CD14-positive monocyte (primary cell): ENCODE data around the gene EBF3. TPM values are rescaled to one million over a fixed set of nuclear protein-coding genes. Genes with fewer than 3 reads are reported as not detected.

Source experiments
- DNase-seq, 3 donors: peaks; one replicate each; pipeline ENCODE4 v3.0.0-alpha.2; 2011 to 2022
- H2AFZ ChIP-seq: 2 replicates; pipeline ENCODE4 v1.6.0; 2012; ENCODE audit warnings: mild to moderate bottlenecking, low read depth, low read length, inconsistent platforms; ENCODE audit not compliant: insufficient read depth, poor library complexity, severe bottlenecking
- H3K27ac ChIP-seq, 2 donors: 1 replicate in 1 of 2; 2 replicates in 1 of 2; pipeline ENCODE4 v1.5.1; 2012 to 2013; ENCODE audit warnings: low read length in 2 of 2, control low read depth in 1 of 2, inconsistent platforms in 1 of 2, low read depth in 1 of 2, mild to moderate bottlenecking in 1 of 2
- H3K27me3 ChIP-seq, 2 donors: one replicate each; pipeline versions ENCODE4 v1.6.0 to v1.6.1; 2011 to 2013; ENCODE audit warnings: low read length in 2 of 2; ENCODE audit not compliant: control insufficient read depth in 2 of 2, insufficient read depth in 2 of 2
- H3K36me3 ChIP-seq, 2 donors: replicated peaks in 1 of 2; 1 replicate in 1 of 2; 2 replicates in 1 of 2; pipeline versions ENCODE4 v1.5.1 to v1.6.1; 2012 to 2013; ENCODE audit warnings: low read length in 2 of 2, control low read depth in 1 of 2, inconsistent platforms in 1 of 2, mild to moderate bottlenecking in 1 of 2; ENCODE audit not compliant: insufficient read depth in 2 of 2, control insufficient read depth in 1 of 2
- H3K4me1 ChIP-seq, 2 donors: 1 replicate in 1 of 2; 2 replicates in 1 of 2; pipeline versions ENCODE4 v1.5.1 to v1.6.1; 2012 to 2013; ENCODE audit warnings: low read length in 2 of 2, control low read depth in 1 of 2, inconsistent platforms in 1 of 2, mild to moderate bottlenecking in 1 of 2, moderate library complexity in 1 of 2; ENCODE audit not compliant: insufficient read depth in 2 of 2, control insufficient read depth in 1 of 2
- H3K4me2 ChIP-seq: replicated peaks from 2 replicates; pipeline ENCODE3; 2012; ENCODE audit warnings: low read length, moderate library complexity, mild to moderate bottlenecking; ENCODE audit not compliant: poor library complexity, severe bottlenecking; ENCODE audit errors: extremely low read depth
- H3K4me3 ChIP-seq, 3 experiments: fragments of 200-600 bp in 1 of 3; sonication (generic) in 1 of 3; replicated peaks in 1 of 3; 1 replicate in 2 of 3; 2 replicates in 1 of 3; pipeline ENCODE4 v1.5.1; 2011 to 2013; ENCODE audit warnings: low read length in 3 of 3, mild to moderate bottlenecking in 3 of 3, control low read depth in 2 of 3, low read depth in 2 of 3, inconsistent platforms in 1 of 3, moderate library complexity in 1 of 3
- H3K79me2 ChIP-seq: 2 replicates; pipeline ENCODE4 v1.6.0; 2012; ENCODE audit warnings: mild to moderate bottlenecking, control low read depth, inconsistent platforms, low read length, moderate library complexity; ENCODE audit not compliant: insufficient read depth
- H3K9ac ChIP-seq: 2 replicates; pipeline ENCODE4 v1.6.0; 2017; ENCODE audit warnings: low read length, mild to moderate bottlenecking; ENCODE audit not compliant: insufficient read depth, poor library complexity, severe bottlenecking
- H3K9me3 ChIP-seq, 2 donors: replicated peaks in 1 of 2; 1 replicate in 1 of 2; 2 replicates in 1 of 2; pipeline versions ENCODE4 v1.5.1 to v1.6.1; 2012 to 2013; ENCODE audit warnings: low read length in 2 of 2, control low read depth in 1 of 2; ENCODE audit not compliant: control insufficient read depth in 1 of 2, insufficient read depth in 1 of 2
- H4K20me1 ChIP-seq: 2 replicates; pipeline ENCODE4 v1.6.0; 2012; ENCODE audit warnings: mild to moderate bottlenecking, low read length, control low read depth, moderate library complexity; ENCODE audit not compliant: insufficient read depth
- H3K27ac Mint-ChIP-seq, 7 donors: one replicate each; pipeline ENCODE4 v1.8.0; 2020; ENCODE audit warnings: mild to moderate bottlenecking in 7 of 7, mixed read lengths in 7 of 7, moderate library complexity in 6 of 7, inconsistent platforms in 2 of 7
- H3K27me3 Mint-ChIP-seq, 3 donors: one replicate each; pipeline ENCODE4 v1.8.0; 2021 to 2022; ENCODE audit warnings: low read depth in 3 of 3, mild to moderate bottlenecking in 3 of 3, mixed read lengths in 3 of 3, moderate library complexity in 3 of 3, inconsistent platforms in 1 of 3
- H3K36me3 Mint-ChIP-seq, 2 donors: one replicate each; pipeline ENCODE4 v1.8.0; 2020; ENCODE audit warnings: mixed read lengths in 2 of 2, inconsistent platforms in 1 of 2, mild to moderate bottlenecking in 1 of 2
- H3K4me1 Mint-ChIP-seq: one replicate; pipeline ENCODE4 v1.8.0; 2020; ENCODE audit warnings: mild to moderate bottlenecking, mixed read lengths
- H3K4me3 Mint-ChIP-seq, 2 donors: one replicate each; pipeline ENCODE4 v1.8.0; 2020; ENCODE audit warnings: mild to moderate bottlenecking in 2 of 2, mixed read lengths in 2 of 2, moderate library complexity in 1 of 2
- H3K9me3 Mint-ChIP-seq, 7 donors: one replicate each; pipeline ENCODE4 v1.8.0; 2020 to 2022; ENCODE audit warnings: mixed read lengths in 7 of 7, mild to moderate bottlenecking in 6 of 7, moderate library complexity in 6 of 7, inconsistent platforms in 2 of 7
- CTCF ChIP-seq: fragments of 200-600 bp; IDR thresholded peaks from one replicate; pipeline ENCODE4 v1.8.0; 2022; ENCODE audit warnings: antibody characterized with exemption, mild to moderate bottlenecking
- WGBS: methylation state at CpG from one replicate; pipeline ENCODE4 v1.1.5; 2013; ENCODE audit warnings: missing lambda C conversion rate; ENCODE audit not compliant: insufficient coverage; 5-methylcytosine and 5-hydroxymethylcytosine counted together
- intact Hi-C, 2 donors: fragments of 100-400 bp; cut with micrococcal nuclease; formaldehyde crosslinking; loops; one replicate each; pipeline versions ENCODE4 v1.15.0 to v1.15.1; 2023
- polyA plus RNA-seq, 3 donors: library from polyadenylated mRNA; depleted of rRNA in 1 of 3; unstranded in 2 of 3; stranded (reverse) in 1 of 3; fragments of 300-500 nt in 2 of 3; fragments of >200 nt in 1 of 3; fragmentation: Illumina TruSeq in 2 of 3; gene quantifications; 1 replicate in 2 of 3; 2 replicates in 1 of 3; pipeline ENCODE4 v1.2.3, GENCODE V29; 2012 to 2021

EBF3 gene
- polyA plus RNA-seq, 3 donors = not detected

- Histone ChIP-seq H3K4me2 (peak overlapping the region; percentile 75), H3K27ac (no peak overlapping the region), H2AFZ (no peak overlapping the region), H3K27me3 (peaks cover 68 to 84% of the 10 kb centered on the region in 2 donors), H3K79me2 (no peaks in the 10 kb centered on the region), H3K36me3 (no peaks in the 10 kb centered on the region), H4K20me1 (no peaks in the 10 kb centered on the region), H3K9ac (no peak overlapping the region), H3K9me3 (peaks cover 0 to 50% of the 10 kb centered on the region in 2 donors), H3K4me1 (peaks cover 0 to 8% of the 10 kb centered on the region in 2 donors), H3K4me3 (peak overlapping the region in 2 of 3 experiments; percentile 12 to 63)
- H3K27ac Mint-ChIP-seq = peak overlapping the region in 1 of 7 donors; percentile 28
- peaks cover 0 to 34% (median 6%) of the 10 kb centered on the region in 7 donors for H3K9me3 Mint-ChIP-seq
- intact Hi-C loops = no loop called here
- H3K36me3 Mint-ChIP-seq = peaks cover 0 to 6% of the 10 kb centered on the region in 2 donors
- peaks cover 77 to 94% (median 78%) of the 10 kb centered on the region in 3 donors for H3K27me3 Mint-ChIP-seq
- H3K4me1 Mint-ChIP-seq = peaks cover 21% of the 10 kb centered on the region
- no peak for DNase-seq
- 1% methylated on average over 62 of the region's 79 CpGs for WGBS
- peak overlapping the region; percentile 71 to 88 for H3K4me3 Mint-ChIP-seq
- no peak for TF ChIP-seq CTCF
Measured at GRCh38 chr10:129962872-129963640, 1.0 kb downstream of the EBF3 start.

- Histone ChIP-seq H3K4me2 (no peak overlapping the region), H2AFZ (no peak overlapping the region), H3K36me3 (no peaks in the 10 kb centered on the region), H3K27me3 (peaks cover 71 to 84% of the 10 kb centered on the region in 2 donors), H3K4me3 (peak overlapping the region in 1 of 3 experiments; percentile 61), H3K79me2 (no peaks in the 10 kb centered on the region), H4K20me1 (no peaks in the 10 kb centered on the region), H3K4me1 (peaks cover 0 to 8% of the 10 kb centered on the region in 2 donors), H3K9me3 (peaks cover 0 to 47% of the 10 kb centered on the region in 2 donors), H3K27ac (no peak overlapping the region), H3K9ac (no peak overlapping the region)
- peaks cover 21% of the 10 kb centered on the region for H3K4me1 Mint-ChIP-seq
- peak overlapping the region; percentile 7 to 83 for H3K4me3 Mint-ChIP-seq
- 8% methylated on average over 5 of the region's 18 CpGs for whole genome bisulfite sequencing
- intact Hi-C loops = no loop called here
- no peak for DNase-seq
- peaks cover 75 to 93% (median 77%) of the 10 kb centered on the region in 3 donors for H3K27me3 Mint-ChIP-seq
- H3K9me3 Mint-ChIP-seq = peaks cover 0 to 36% (median 3%) of the 10 kb centered on the region in 7 donors
- TF ChIP-seq CTCF = no peak
- peaks cover 0 to 6% of the 10 kb centered on the region in 2 donors for H3K36me3 Mint-ChIP-seq
- H3K27ac Mint-ChIP-seq = peak overlapping the region in 1 of 7 donors; percentile 28
Measured at GRCh38 chr10:129962031-129962871, 1.8 kb downstream of the EBF3 start.
